Cardiac fibroblast (primary cell): ENCODE measurements around the gene TMEM201.

ENCODE experiments used
- DNase-seq, 2 donors: peaks; one replicate each; pipeline versions ENCODE4 v3.0.0 to v3.0.0-alpha.2; 2010; ENCODE audit warnings: low read depth in 2 of 2
- H3K4me3 ChIP-seq, 2 donors: replicated peaks in 1 of 2; 1 replicate in 1 of 2; 2 replicates in 1 of 2; pipeline ENCODE4 v1.5.1; 2011; ENCODE audit warnings: low read depth in 2 of 2, low read length in 2 of 2, mild to moderate bottlenecking in 2 of 2, moderate library complexity in 1 of 2
- TF ChIP-seq, protein P1 (sequence below): IDR thresholded peaks from one replicate; pipeline ENCODE4 v1.5.1; 2011; ENCODE audit warnings: low read depth, mild to moderate bottlenecking, low read length, inconsistent platforms

Gene TMEM201

GRCh38 chr1:9612162-9612845 lies 23.6 kb downstream of the TMEM201 start:
- TF ChIP-seq, protein P1, sequence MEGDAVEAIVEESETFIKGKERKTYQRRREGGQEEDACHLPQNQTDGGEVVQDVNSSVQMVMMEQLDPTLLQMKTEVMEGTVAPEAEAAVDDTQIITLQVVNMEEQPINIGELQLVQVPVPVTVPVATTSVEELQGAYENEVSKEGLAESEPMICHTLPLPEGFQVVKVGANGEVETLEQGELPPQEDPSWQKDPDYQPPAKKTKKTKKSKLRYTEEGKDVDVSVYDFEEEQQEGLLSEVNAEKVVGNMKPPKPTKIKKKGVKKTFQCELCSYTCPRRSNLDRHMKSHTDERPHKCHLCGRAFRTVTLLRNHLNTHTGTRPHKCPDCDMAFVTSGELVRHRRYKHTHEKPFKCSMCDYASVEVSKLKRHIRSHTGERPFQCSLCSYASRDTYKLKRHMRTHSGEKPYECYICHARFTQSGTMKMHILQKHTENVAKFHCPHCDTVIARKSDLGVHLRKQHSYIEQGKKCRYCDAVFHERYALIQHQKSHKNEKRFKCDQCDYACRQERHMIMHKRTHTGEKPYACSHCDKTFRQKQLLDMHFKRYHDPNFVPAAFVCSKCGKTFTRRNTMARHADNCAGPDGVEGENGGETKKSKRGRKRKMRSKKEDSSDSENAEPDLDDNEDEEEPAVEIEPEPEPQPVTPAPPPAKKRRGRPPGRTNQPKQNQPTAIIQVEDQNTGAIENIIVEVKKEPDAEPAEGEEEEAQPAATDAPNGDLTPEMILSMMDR = no peak
- DNase-seq = no peak
- no peak overlapping the region for H3K4me3 ChIP-seq

DNA sequence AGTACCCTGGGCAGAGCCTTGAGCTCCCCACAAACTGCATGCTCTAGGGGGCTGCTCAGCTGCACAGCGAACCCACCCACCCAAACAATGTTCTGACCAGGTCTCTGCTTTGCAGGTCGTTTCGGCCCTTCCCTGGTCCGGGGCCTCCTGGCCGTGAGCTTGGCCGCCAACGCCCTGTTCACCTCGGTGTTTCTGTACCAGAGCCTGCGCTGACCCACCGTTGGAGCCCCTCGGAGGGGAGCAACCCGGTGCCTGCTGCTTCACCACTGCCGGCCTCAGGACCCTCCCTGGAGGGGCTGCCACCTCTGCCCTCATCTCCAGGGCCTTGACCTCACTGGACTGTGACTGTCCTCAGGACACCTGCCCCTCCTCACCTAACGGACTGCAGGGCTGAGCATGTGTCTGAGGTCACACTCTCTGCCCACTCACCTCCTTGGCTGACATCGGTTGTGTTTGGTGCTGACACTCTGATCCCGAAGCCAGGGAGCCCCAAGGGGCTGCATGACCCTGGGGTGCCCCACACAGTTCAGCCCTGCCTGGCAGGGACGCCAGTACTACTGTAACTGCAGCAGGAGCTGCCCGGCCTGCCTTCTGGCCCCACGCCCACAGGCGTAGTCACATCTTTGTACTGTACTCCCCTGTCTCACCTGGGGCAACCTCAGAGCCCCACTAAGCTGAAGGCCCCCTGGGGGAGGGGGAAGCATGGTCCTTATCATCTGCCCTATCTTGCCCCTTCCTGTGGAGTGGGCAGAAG lies 24.3 kb downstream of the TMEM201 start:
- TF ChIP-seq, protein P1 = no peak
- no peak overlapping the region for H3K4me3 ChIP-seq
- no peak for DNase-seq

GRCh38 chr1:9613625-9614299 lies 25.1 kb downstream of the TMEM201 start:
- H3K4me3 ChIP-seq = no peak overlapping the region
- TF ChIP-seq, protein P1 = no peak
- DNase-seq = no peak

- TF ChIP-seq, protein P1 = peak; percentile 89
- peak; percentile 50 to 56 for DNase-seq
- no peak overlapping the region for H3K4me3 ChIP-seq
Measured at GRCh38 chr1:9615316-9616063, 26.8 kb downstream of the TMEM201 start.

GRCh38 chr1:9618909-9619679 lies 30.4 kb downstream of the TMEM201 start:
- DNase-seq = no peak
- TF ChIP-seq, protein P1 = no peak

GRCh38 chr1:9621032-9621431 lies 32.3 kb downstream of the TMEM201 start:
- no peak overlapping the region for H3K4me3 ChIP-seq
- no peak for DNase-seq
- TF ChIP-seq, protein P1 = no peak

More at GRCh38 chr1:9618909-9619679, 30.4 kb downstream of the TMEM201 start:
- H3K4me3 ChIP-seq = no peak overlapping the region
